B cell (primary cell): Measurements from ENCODE around the gene OPA1. TPM values are rescaled to one million over a fixed set of nuclear protein-coding genes. Genes with fewer than 3 reads are reported as not detected.

Source experiments
- ATAC-seq: fragments of 200-7000 bp; cut with Tn5 transposase; one replicate; pipeline ENCODE4 v1.10.0; 2021; ENCODE audit warnings: low read depth, mild to moderate bottlenecking, moderate number of reproducible peaks, moderate library complexity
- CTCF ChIA-PET: fragments of 350-600 bp; sonication (Branson Sonifier 250); formaldehyde crosslinking; loops from one replicate; lab custom pipeline; 2021; ENCODE audit warnings: antibody characterized with exemption, inconsistent platforms; lab: Charles Lee
- POLR2A ChIA-PET: fragments of 350-600 bp; sonication (Branson Sonifier 250); formaldehyde crosslinking; loops from one replicate; lab custom pipeline; 2021; ENCODE audit warnings: antibody characterized with exemption; lab: Charles Lee
- DNase-seq: peaks from one replicate; pipeline ENCODE4 v3.0.0; 2013
- H2AFZ ChIP-seq: 2 replicates; pipeline ENCODE4 v1.6.1; 2012; ENCODE audit warnings: mild to moderate bottlenecking, low read depth, low read length; ENCODE audit not compliant: insufficient read depth, poor library complexity, severe bottlenecking
- H3K27ac ChIP-seq, 2 donors: 1 replicate in 1 of 2; 2 replicates in 1 of 2; pipeline ENCODE4 v1.5.1; 2012 to 2013; ENCODE audit warnings: low read length in 2 of 2, mild to moderate bottlenecking in 2 of 2, moderate library complexity in 1 of 2
- H3K27me3 ChIP-seq, 4 experiments: fragments of 200-600 bp in 1 of 4; sonication (generic) in 1 of 4; replicated peaks in 1 of 4; 1 replicate in 2 of 4; 2 replicates in 2 of 4; pipeline versions ENCODE4 v1.6.1 to v1.7.0; 2013 to 2016; ENCODE audit warnings: low read length in 3 of 4, mild to moderate bottlenecking in 2 of 4, mixed read lengths in 1 of 4, moderate library complexity in 1 of 4; ENCODE audit not compliant: insufficient read depth in 4 of 4, control insufficient read depth in 3 of 4; ENCODE audit errors: control extremely low read depth in 1 of 4
- H3K36me3 ChIP-seq, 2 experiments: replicated peaks in 1 of 2; 1 replicate in 1 of 2; 2 replicates in 1 of 2; pipeline versions ENCODE4 v1.6.1 to v1.7.1; 2013; ENCODE audit warnings: low read length in 1 of 2; ENCODE audit not compliant: insufficient read depth in 2 of 2, control insufficient read depth in 1 of 2; ENCODE audit errors: control extremely low read depth in 1 of 2, extremely low read depth in 1 of 2
- H3K4me1 ChIP-seq, 2 donors: fragments of 200-600 bp in 1 of 2; sonication (generic) in 1 of 2; 1 replicate in 1 of 2; 2 replicates in 1 of 2; pipeline versions ENCODE4 v1.5.1 to v1.6.1; 2013 to 2017; ENCODE audit warnings: low read length in 2 of 2; ENCODE audit not compliant: control insufficient read depth in 2 of 2, insufficient read depth in 2 of 2
- H3K4me2 ChIP-seq: replicated peaks from 2 replicates; pipeline ENCODE3; 2012; ENCODE audit warnings: mild to moderate bottlenecking, low read depth, low read length; ENCODE audit not compliant: poor library complexity, severe bottlenecking
- H3K4me3 ChIP-seq, 5 experiments: fragments of 200-600 bp in 1 of 5; sonication (generic) in 1 of 5; 1 replicate in 3 of 5; 2 replicates in 2 of 5; pipeline versions ENCODE4 v1.5.1 to v1.7.0; 2011 to 2016; ENCODE audit warnings: low read length in 4 of 5, mild to moderate bottlenecking in 4 of 5, low read depth in 2 of 5, control low read depth in 1 of 5, moderate library complexity in 1 of 5; ENCODE audit not compliant: insufficient read depth in 1 of 5; ENCODE audit errors: control extremely low read depth in 1 of 5, extremely low read depth in 1 of 5
- H3K79me2 ChIP-seq: fragments of 200-600 bp; sonication (generic); one replicate; pipeline ENCODE4 v1.6.0; 2016; ENCODE audit warnings: low read length; ENCODE audit not compliant: control insufficient read depth, insufficient read depth
- H3K9ac ChIP-seq: fragments of 200-600 bp; sonication (generic); 2 replicates; pipeline ENCODE4 v1.6.1; 2017; ENCODE audit warnings: mild to moderate bottlenecking, low read length, moderate library complexity
- H3K9me3 ChIP-seq, 3 donors: one replicate each; pipeline versions ENCODE4 v1.6.1 to v1.7.1; 2013; ENCODE audit warnings: low read length in 2 of 3; ENCODE audit not compliant: control insufficient read depth in 2 of 3, insufficient read depth in 1 of 3; ENCODE audit errors: control extremely low read depth in 1 of 3
- H4K20me1 ChIP-seq: 2 replicates; pipeline ENCODE4 v1.6.0; 2012; ENCODE audit warnings: mild to moderate bottlenecking, low read length; ENCODE audit not compliant: insufficient read depth, control insufficient read depth, poor library complexity, severe bottlenecking
- H3K27ac Mint-ChIP-seq: one replicate; pipeline ENCODE4 v1.8.0; 2021; ENCODE audit warnings: mixed read lengths
- H3K27me3 Mint-ChIP-seq: one replicate; pipeline ENCODE4 v1.8.0; 2021; ENCODE audit warnings: mixed read lengths
- H3K4me1 Mint-ChIP-seq: one replicate; pipeline ENCODE4 v1.8.0; 2021; ENCODE audit warnings: mixed read lengths
- H3K4me3 Mint-ChIP-seq: one replicate; pipeline ENCODE4 v1.8.0; 2021; ENCODE audit warnings: mixed read lengths
- H3K9me3 Mint-ChIP-seq: one replicate; pipeline ENCODE4 v1.8.0; 2022; ENCODE audit warnings: mixed read lengths; ENCODE audit not compliant: insufficient read depth
- CTCF ChIP-seq: fragments of 200-600 bp; IDR thresholded peaks from one replicate; pipeline ENCODE4 v1.8.0; 2022; ENCODE audit warnings: antibody characterized with exemption, mild to moderate bottlenecking
- EZH2 ChIP-seq: IDR thresholded peaks from 2 replicates; pipeline ENCODE4 v1.6.1; 2012; ENCODE audit warnings: borderline replicate concordance, low read depth, mild to moderate bottlenecking, moderate library complexity, low read length; ENCODE audit not compliant: insufficient read depth, poor library complexity, severe bottlenecking
- WGBS: methylation state at CpG from one replicate; pipeline ENCODE4 v1.1.5; 2013; ENCODE audit warnings: missing lambda C conversion rate; ENCODE audit not compliant: insufficient coverage; 5-methylcytosine and 5-hydroxymethylcytosine counted together
- intact Hi-C: fragments of 100-400 bp; cut with micrococcal nuclease; formaldehyde crosslinking; loops from one replicate; pipeline ENCODE4 v1.10.0; 2022
- polyA plus RNA-seq: library from polyadenylated mRNA; depleted of rRNA; stranded (reverse); fragments of >200 nt; gene quantifications from 2 replicates; pipeline ENCODE4 v1.2.3, GENCODE V29; 2012
- total RNA-seq, 2 donors: library from RNA; stranded (reverse); fragments of 120-200 nt in 1 of 2; gene quantifications; 1 replicate in 1 of 2; 2 replicates in 1 of 2; pipeline versions ENCODE4 v1.2.3 to v1.2.4, GENCODE V29; 2013 to 2022

OPA1 gene
- total and polyA plus RNA-seq, 2 donors (not counting 1 experiment from before 2014, with no cell fraction given), result 9.1 to 62.8 TPM

- Histone ChIP-seq H2AFZ (no peak overlapping the region), H3K27ac (no peak overlapping the region), H3K27me3 (peaks cover 0 to 4% (median 0%) of the 10 kb centered on the region in 4 experiments), H3K4me2 (no peak overlapping the region), H3K9me3 (no peaks in the 10 kb centered on the region), H3K4me1 (peaks cover 6 to 8% of the 10 kb centered on the region in 2 donors), H3K36me3 (no peaks in the 10 kb centered on the region), H3K9ac (no peak overlapping the region), H3K4me3 (no peak overlapping the region), H3K79me2 (no peaks in the 10 kb centered on the region), H4K20me1 (no peaks in the 10 kb centered on the region)
- H3K4me3 Mint-ChIP-seq, result no peak overlapping the region
- no peak overlapping the region for H3K27ac Mint-ChIP-seq
- POLR2A ChIA-PET, result no interaction called here
- CTCF ChIA-PET, result no interaction called here
- H3K27me3 Mint-ChIP-seq, result peaks cover 8% of the 10 kb centered on the region
- H3K4me1 Mint-ChIP-seq, result peaks cover 11% of the 10 kb centered on the region
- intact Hi-C loops, result no loop called here
- H3K9me3 Mint-ChIP-seq, result no peaks in the 10 kb centered on the region
- no peak for DNase-seq
- no peak for ATAC-seq
- 90% methylated on average over 6 of the region's 6 CpGs for WGBS
- TF ChIP-seq CTCF (no peak), EZH2 (no peak)
These were observed 134.1 kb downstream of the OPA1 start for GRCh38 chr3:193727089-193727488.

- intact Hi-C loops, result no loop called here
- H3K27ac Mint-ChIP-seq, result peak overlapping the region; percentile 32
- H2AFZ ChIP-seq, result no peak overlapping the region
These were observed 135.6 kb downstream of the OPA1 start for GRCh38 chr3:193728429-193729087.

More at GRCh38 chr3:193728429-193729087, 135.6 kb downstream of the OPA1 start:
- Histone ChIP-seq H3K79me2 (no peaks in the 10 kb centered on the region), H3K9ac (no peak overlapping the region), H3K27me3 (peaks cover 0 to 4% (median 0%) of the 10 kb centered on the region in 4 experiments), H3K27ac (no peak overlapping the region), H3K9me3 (no peaks in the 10 kb centered on the region), H3K4me1 (peaks cover 6 to 8% of the 10 kb centered on the region in 2 donors), H3K4me3 (no peak overlapping the region), H3K36me3 (no peaks in the 10 kb centered on the region), H3K4me2 (no peak overlapping the region), H4K20me1 (no peaks in the 10 kb centered on the region)
- TF ChIP-seq EZH2 (no peak), CTCF (no peak)
- DNase-seq, result no peak
- no peaks in the 10 kb centered on the region for H3K9me3 Mint-ChIP-seq
- H3K4me3 Mint-ChIP-seq, result no peak overlapping the region
- CTCF ChIA-PET, result no interaction called here
- WGBS, result 77% methylated on average over 5 of the region's 7 CpGs
- POLR2A ChIA-PET, result no interaction called here
- H3K4me1 Mint-ChIP-seq, result peaks cover 11% of the 10 kb centered on the region
- H3K27me3 Mint-ChIP-seq, result no peaks in the 10 kb centered on the region
- no peak for ATAC-seq
